Daoy (cell line): ENCODE data around the gene KLHL22. TPM values are rescaled to one million over a fixed set of nuclear protein-coding genes. Genes with fewer than 3 reads are reported as not detected.
"Not testable (repeated sequence)": the region's sequence is repeated elsewhere in the genome, so short reads cannot be mapped to it uniquely, and the experiment has no call there.

Experiments used
- DNase-seq: peaks from one replicate; pipeline ENCODE4 v3.0.0-alpha.2; 2015; ENCODE audit warnings: low read depth
- total RNA-seq: library from RNA; depleted of rRNA; stranded (reverse); fragments of >200 nt; shearing (Covaris generic); gene quantifications from 2 replicates; pipeline ENCODE4 v1.2.3, GENCODE V29; 2014; rRNA removed

KLHL22 gene, protein sequence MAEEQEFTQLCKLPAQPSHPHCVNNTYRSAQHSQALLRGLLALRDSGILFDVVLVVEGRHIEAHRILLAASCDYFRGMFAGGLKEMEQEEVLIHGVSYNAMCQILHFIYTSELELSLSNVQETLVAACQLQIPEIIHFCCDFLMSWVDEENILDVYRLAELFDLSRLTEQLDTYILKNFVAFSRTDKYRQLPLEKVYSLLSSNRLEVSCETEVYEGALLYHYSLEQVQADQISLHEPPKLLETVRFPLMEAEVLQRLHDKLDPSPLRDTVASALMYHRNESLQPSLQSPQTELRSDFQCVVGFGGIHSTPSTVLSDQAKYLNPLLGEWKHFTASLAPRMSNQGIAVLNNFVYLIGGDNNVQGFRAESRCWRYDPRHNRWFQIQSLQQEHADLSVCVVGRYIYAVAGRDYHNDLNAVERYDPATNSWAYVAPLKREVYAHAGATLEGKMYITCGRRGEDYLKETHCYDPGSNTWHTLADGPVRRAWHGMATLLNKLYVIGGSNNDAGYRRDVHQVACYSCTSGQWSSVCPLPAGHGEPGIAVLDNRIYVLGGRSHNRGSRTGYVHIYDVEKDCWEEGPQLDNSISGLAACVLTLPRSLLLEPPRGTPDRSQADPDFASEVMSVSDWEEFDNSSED
- total RNA-seq = 7.4 and 31.1 TPM in 2 replicates

DNA sequence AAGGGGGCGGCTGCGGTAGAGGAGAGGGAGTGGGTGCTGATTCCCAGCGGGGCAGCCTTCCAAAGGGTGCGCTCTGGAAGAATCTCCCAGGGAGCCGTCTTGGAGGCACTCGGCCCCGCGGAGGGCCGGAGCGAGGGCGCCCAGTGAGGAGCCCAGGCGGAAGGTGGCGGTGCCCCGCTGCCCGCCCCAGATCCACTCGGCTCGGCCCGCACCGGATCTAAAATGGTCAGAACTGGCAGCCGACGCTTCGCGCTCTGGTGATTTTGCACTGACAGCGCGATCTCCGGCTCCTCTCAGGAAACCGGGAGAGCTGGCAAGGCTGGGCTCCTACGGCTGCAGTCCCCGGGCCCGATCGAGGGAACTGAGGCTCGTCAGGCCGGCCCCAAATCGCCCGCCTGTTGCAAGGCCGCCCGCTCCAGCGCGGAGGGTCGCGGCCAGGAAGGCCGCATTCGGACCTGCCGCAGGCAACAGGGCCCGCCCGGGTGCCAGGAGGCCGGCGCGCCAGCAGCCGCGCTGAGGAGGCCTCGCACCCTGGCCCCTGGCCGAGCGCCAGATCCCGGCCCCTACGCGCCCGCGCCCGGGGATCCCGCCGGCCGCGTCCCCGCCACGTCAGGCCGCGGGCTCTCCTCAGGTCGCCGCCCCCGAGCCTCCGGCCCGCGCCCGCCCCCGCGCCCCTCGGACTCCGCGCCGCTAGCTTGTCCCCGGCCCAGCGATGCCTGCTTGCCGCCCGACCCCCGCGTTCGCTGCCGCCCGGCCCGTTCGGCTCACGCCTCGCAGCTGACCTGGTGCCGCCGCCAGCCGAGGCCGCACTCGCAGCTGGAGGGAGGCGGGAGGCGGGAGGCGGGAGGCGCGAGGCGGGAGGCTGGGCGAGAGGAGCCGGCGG is at the start of gene KLHL22:
Gene KLHL22 (minus strand): TSS at position 818 of the 883 bp plus-strand sequence. CDS start 6,584 bp downstream, outside the sequence.
- peak; percentile 48 for DNase-seq

DNA sequence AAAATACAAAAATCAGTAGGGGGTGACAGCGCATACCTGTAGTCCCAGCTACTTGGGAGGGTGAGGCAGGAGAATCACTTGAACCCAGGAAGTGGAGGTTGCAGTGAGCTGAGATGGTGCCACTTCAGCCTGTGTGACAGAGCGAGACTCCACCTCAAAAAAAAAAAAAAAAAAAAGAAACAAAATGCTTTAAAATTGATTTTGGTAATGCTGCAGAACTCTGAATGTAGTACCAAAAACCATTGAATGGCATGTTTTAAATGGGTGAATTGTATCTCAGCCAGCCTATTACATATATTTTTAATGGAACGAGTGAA is 49.7 kb upstream of the KLHL22 start:
- DNase-seq = not testable (repeated sequence)

DNA sequence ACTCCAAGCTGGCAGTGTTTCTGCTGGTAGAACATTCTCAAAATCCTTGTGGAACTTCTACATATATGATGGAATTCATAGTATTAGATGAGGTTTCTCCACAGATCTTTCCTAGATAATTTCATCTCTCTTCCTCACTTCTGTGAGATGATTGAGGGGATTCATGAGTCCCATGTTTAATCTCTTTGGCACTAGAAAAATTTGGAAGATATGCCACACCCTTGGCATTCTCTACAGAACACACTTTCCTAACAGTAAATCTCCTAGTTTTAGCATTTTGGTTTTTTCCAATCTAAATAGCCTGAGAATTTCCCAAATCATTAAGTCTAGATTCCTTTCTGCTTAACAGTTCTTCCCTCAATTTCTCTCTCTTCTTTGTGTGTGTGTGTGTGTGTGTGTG is 47.1 kb upstream of the KLHL22 start:
- no peak for DNase-seq

DNA sequence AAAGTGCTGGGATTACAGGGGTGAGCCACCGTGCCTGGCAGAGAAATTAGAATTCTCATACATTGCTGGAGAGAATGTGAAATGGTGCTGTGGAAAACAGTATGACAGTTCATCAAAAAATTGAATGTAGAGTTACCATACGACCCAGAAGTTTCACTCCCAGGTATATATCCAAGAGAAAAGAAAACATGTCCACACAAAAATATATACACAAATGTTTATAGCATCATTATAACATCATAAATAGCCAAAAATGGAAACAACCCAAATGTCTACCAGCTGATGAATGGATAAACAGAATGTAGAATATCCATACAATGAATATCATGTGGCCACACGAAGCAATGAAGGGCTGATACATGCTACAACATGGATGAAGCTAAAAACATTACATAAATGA is 46.5 kb upstream of the KLHL22 start:
- no peak for DNase-seq

DNA sequence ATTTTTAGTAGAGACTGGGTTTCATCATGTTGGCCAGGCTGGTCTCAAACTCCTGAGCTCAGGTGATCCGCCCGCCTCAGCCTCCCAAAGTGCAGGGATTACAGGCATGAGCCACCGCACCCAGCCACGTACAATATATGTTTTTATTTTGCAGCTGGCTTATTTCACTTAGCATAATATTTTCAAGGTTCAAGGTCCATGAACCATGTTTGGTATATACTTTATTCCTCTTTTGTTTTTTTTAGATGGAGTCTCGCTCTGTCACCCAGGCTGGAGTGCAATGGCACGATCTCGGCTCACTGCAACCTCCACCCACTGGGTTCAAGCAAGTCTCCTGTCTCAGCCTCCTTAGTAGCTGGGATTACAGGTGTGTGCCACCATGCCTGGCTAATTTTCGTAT is 43.3 kb upstream of the KLHL22 start:
- DNase-seq = not testable (repeated sequence)

DNA sequence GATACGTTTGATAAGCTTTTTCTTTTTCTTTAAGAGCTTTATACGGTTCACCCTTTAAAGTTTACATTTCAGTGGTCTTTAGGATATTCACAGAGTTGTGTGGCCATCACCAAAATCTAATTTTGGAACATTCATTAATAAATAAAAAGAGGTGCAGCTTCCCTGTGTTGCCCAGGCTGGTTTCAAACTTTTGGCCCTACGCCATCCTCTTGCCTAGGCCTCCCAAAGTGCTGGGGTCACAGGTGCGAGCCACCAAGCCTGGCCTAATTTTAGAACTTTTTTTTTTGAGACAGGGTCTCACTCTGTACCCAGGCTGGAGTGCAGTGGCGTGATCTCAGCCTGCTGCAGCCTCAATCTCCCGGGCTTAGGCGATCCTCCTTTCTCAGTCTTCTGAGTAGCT is 42.4 kb upstream of the KLHL22 start:
- no peak for DNase-seq

DNA sequence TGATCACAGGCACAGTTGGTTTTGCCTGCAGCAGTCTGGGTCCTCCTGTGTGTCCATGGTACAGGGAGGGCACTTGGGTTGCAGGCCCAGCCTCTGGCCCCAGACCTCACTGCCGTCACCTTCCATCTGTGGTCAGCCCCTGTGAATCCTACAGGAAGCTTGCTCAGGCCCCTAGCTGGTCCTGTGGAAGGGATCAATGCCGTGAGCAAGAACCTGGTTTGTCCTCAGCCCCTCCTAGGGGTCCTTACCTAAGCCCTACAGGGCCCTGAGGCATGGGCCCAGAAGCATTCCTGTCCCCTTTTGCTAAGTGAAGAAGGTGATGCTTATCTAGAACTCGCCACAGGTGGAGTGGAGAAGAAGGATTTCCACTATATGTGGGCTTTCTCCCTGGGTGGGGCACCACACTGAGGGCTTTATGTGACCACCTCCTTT is 41.7 kb upstream of the KLHL22 start:
- DNase-seq = no peak

DNA sequence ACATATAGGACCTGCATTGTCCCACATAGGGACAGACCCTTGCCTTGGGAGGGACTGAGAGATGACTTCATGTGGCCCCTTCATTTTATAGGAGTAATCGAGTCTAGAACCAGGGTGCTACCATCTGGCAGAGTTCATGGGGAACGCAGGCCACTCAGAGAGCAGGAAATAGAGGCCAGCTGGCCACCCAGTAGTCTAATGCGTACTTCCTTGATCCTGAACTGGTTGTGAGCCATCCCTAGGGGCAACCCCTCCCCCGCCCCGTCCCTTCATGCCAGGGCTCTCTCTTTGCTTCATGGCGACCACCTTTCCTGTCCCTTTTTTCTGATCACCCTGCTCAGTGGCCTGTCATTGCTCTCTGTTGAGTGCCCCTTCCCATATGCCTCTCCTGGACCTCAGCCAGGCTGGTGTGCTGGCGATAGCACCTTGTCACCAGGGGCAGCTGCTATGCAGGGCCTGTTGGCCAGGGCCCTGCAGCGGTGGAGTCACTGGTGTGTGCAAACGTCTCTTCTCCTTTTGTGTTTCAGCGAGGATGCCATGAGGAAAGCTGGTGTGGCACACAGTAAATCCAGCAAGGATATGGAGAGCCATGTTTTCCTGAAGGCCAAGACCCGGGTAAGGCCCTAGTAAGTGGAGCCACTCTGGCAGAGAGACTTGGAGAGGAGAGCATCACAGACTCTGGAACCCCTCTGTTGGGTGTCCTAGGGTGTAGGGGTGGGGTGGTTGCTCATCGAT is 41.2 kb upstream of the KLHL22 start:
- no peak for DNase-seq

DNA sequence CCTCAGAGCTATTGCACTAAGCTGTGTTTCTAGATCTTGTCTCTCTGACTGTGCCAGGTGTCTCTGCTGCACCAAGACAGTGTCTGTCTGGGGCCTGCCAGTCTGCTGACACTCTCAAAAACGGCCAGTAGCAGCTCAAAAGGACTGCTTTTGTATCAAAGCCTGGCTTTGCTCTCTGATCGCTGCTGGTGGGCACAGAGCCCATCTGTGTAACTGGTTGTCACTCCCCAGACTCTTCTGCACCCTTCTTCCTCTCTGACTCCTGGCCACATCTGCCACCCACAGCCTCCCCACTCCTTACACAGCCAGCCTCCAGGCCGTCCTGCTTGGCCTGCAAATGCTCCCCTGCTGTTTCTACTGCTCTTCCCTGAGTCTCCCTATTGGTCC is 38.3 kb upstream of the KLHL22 start:
- no peak for DNase-seq

DNA sequence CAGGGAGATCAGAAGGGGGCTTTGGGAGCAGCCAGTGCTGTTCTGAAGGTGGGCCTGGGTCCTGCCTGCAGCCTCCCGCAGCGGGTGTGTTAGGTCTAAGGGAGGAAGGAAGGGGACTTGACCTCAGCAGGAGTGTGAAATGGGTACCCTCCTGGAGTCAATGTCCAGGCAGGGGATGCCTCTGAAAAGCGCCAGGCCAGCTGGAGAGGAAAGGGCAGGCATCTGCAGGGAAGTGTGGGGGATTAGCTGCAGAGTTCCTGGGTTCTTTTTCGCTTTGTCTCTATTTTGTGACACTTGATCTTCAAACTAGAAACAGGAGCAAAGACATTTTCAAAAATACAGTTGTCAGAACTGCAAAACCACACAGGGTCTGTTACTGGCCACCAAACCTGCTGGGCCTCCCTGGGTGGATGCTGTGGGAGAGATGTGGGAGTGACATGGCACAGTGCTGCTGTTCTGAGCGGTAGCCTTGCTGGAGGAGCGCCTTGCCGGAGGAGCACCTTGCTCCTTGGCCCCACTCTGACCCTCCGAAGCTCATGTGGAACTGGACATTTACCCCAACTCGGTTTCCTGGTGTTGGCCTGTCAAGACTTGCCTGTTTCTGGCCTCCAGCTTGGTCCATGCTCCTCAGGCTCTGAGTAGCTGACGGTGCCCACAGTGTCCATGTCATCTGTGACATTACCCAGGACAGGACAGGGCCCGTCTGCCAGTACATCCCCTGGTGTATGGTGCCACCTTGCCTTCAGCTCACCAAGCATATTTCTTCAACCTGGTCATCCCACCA is 37.7 kb upstream of the KLHL22 start:
- no peak for DNase-seq

DNA sequence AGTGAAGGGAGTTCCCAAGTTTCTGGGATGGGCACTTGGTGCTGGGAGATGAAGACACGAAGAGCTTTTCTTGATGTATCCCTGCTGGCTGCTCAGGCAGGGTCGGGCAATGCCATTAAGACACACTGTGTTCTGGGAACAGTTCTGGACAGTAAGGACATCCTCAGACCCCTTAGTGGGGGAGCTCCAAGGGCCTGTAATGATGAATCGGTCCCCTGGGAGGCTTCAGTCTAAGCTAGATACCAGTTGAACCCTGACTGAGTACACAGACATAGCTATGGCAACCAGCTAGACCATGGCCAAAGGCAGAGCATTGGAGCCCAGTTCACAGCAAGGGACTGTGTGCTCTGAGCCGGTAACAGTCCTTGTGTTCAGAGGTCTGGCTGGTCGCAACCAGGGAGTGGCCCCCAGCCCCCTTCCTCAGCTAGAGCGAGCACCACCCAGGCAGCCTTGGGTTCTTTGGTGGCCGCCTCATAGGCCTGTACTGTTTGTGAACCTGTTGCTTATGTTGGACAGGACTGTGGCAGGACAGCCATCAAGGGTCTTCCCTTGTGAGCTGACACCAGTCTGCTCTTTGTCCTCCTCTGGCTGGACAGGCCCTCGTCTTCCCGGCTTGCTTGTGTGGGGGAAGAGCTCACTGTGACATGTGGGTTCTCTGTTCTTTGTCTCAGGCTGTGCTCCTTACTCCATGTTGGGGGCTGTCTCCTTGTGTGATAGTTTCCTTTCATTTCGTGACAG is 36.8 kb upstream of the KLHL22 start:
- DNase-seq = peak; percentile 27

DNA sequence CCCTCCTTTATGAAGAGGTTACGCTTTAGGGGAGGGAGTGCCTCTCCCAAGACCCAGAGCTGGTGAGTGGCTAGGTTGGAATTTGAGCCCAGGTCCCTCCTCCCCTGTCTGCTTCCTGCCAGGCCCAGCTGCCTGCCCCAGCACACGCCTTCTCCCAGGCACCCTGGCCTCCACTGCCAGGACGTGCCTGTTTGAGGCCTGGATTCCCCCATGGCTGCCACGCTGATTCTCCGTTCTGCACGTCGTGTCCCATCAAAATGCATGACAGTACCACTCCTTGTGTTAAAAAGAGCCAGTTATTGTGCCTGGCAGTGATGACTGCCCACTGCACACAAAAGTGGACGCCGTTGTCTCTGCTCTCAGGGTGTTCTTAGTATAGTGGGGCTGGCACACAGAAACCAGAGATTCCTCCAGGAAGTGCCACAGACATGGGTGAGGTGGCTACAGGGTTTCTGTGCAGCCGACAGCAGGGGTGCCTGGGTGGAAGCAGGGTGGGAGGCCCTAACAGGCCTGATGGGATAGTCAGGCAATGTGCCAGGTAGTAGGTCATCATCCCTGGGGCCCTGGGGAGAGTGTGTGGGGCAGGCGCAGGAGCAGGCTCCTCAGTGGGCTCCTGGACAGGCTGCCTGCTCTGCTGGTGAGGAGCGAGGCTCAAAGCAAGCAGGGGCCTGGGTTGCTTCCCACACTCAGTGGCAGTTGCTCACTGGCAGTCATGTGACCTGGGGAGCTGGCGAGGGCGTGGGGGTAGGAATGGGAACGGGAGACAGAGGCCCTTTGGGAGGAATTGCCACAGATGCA is 36.0 kb upstream of the KLHL22 start:
- peak; percentile 96 for DNase-seq

DNA sequence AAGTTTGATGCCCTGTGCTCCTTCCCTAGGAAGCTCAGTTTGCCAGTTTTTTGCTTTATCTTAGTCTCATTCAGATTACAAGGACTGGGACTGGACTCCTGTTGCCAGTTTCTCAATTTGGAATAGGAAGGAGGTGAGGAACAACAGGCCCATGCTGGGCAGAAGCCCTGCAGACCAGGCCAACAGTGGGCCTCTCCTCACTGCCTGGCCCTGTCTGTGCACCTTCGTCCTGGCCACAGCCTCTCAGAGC is 35.5 kb upstream of the KLHL22 start:
- no peak for DNase-seq

DNA sequence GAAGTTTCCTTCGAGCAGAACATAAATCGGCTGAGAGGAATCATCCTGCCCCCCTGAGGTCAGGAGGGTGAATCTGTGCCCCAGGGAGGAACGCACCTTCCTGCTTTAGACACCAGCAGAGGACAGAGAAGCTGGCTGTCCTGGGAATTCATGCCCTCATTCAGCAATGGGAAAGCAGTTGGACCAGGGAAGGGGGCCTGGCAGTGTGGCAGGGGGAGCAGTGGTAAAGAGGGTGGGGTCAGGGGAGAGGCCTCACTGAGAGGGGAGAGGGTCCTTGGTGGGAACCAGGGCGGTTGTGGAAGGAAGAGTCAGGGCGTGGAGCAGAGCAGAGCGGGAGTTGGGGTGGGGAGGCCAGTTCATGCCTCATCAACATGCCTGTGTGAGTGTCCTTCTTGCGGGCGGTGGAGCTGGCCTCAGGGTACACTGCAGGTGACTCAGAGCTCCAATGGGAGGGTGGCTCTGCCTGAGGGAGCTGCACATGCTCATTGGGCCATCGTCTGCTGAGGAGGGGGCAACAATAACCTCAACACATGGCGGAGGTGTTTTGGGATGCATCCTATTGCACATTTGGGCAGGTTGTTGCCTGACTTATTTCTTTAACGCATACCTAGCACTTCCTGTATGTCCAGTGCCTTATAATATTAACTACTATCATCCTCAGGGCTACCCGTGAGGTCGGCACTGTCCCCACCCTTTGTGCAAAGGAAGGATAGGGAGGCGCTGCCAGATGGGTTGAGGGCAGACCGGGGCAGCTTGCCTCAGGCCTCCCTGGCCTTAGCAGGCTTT is 35.0 kb upstream of the KLHL22 start:
- DNase-seq = peak; percentile 93

DNA sequence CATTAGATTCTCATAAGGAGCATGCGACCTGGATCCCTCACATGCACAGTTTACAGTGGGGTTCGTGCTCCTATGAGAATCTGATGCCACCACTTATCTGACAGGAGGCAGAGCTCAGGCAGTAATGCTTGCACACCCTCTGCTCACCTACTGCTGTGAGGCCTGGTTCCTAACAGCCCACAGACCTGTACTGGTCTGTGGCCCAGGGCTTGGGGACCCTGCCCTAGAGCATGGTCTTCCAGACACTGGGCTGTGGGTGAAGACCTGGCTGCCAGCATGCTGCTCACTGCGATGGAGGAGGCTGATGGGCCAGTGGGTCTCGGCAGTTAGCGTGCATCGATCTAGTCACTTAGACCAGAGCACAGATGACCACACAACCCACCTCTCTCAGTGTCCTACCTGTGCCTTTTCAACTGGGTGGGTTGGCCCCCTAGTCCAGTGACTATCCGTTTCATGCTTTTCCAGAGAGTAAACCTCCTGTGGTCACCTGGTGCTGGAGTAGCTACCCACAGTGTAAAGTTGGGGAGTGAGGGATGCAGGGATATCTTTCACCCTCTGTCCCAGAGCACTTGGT is 32.9 kb upstream of the KLHL22 start:
- no peak for DNase-seq

DNA sequence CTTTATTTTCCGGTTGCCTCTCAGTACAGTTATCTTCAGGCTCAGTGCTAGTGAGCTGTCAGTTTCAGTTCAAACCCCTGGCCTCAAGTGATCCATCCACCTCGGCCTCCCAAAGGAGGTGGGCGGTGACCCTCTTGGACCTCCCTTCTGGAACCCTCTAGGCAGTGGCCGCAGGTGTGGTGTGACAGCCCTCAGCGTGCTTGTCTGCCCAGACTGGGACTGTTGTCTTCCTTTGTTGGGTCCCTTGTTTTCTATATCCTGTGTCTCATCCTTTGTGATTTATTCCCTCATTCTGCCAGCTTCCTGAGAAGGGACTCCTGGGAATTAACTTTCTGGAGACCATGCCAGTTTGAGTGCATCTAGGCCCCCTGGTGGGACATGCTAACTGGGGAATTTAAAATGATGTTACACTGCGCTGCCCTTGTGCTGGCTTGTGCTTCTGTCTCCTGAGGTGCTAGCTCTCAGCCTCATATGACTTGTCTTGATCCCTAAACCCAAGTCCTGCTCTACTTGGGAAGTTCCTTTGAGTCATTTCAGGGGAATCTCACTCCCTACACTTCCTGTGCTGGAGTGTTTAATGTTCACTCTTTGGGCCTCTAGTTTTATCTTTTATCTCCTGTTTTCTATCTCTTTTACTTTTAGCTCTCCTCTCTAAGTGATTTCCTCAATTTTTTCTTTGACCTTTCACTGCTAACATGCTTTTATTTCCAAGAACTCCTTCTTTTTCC is 31.2 kb upstream of the KLHL22 start:
- peak; percentile 78 for DNase-seq

DNA sequence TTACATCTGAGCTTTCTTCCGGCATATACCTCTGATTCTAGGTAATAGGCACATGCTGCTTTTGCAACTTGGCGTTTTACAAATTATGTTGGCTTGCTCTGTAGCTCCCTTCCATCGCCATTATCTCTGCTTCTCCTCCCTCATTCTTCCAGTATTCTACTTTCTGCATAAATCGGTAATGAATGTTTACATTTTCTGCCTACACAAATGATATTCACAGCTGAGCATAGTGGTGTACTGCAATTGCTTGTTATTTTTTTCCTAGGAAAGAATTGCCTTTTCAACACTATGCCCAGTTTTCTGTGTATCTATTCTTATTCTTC is 30.7 kb upstream of the KLHL22 start:
- no peak for DNase-seq

DNA sequence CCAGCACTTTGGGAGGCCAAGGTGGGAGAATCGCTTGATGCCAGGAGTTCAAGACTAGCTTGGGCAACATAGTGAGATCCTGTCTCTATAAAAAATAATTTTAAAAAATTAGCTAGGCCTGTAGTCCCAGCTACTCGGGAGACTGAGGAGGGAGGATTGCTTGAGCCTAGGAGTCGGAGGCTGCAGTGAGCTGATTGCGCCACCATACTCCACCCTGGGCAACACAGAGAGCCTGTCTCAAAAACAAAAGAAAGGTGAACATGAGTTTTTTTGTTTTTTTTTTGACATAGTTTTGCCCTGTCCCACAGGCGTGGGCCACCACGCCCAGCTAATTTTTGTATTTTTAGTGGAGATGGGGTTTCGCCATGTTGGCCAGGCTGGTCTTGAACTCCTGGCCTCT is 29.5 kb upstream of the KLHL22 start:
- no peak for DNase-seq
